ENCODE data around the gene UNC5B. TPM values are rescaled to one million over a fixed set of nuclear protein-coding genes. Genes with fewer than 3 reads are reported as not detected.

UNC5B gene
- total and polyA plus RNA-seq, 8 donors = 14.4 to 31.2 (median 21.4) TPM

- Histone ChIP-seq H3K27me3 (no peaks in the 10 kb centered on the region), H3K4me1 (no peaks in the 10 kb centered on the region), H3K4me3 (no peak overlapping the region), H3K36me3 (peaks cover 0 to 24% of the 10 kb centered on the region in 2 donors), H3K9me3 (no peaks in the 10 kb centered on the region), H3K27ac (no peak overlapping the region)
- DNase-seq (no peak), ATAC-seq (no peak)
- intact Hi-C loops (cut with DNase I) = no loop called here
- TF ChIP-seq CTCF (IDR thresholded peaks at IDR 0.05) = no peak
These were observed 89.1 kb downstream of the UNC5B start for GRCh38 chr10:71301371-71301916.

- intact Hi-C loops (cut with DNase I) = no loop called here
- no peaks in the 10 kb centered on the region for H3K9me3 ChIP-seq
- TF ChIP-seq CTCF (IDR thresholded peaks at IDR 0.05) = no peak
- no peak overlapping the region for H3K27ac ChIP-seq
- no peak for DNase-seq
- H3K27me3 ChIP-seq = no peaks in the 10 kb centered on the region
- no peak overlapping the region for H3K4me3 ChIP-seq
- H3K4me1 ChIP-seq = no peaks in the 10 kb centered on the region
- ATAC-seq = no peak
- H3K36me3 ChIP-seq = peaks cover 0 to 21% of the 10 kb centered on the region in 2 donors
These were observed 90.1 kb downstream of the UNC5B start for GRCh38 chr10:71302451-71302850.

GRCh38 chr10:71302874-71303568 is 90.7 kb downstream of the UNC5B start:
- H3K9me3 ChIP-seq = no peaks in the 10 kb centered on the region
- intact Hi-C loops (cut with DNase I) = no loop called here
- DNase-seq = peak in 1 of 4 donors; percentile 50
- no peak overlapping the region for H3K27ac ChIP-seq
- H3K36me3 ChIP-seq = peaks cover 0 to 15% of the 10 kb centered on the region in 2 donors
- ATAC-seq = peak; percentile 61
- TF ChIP-seq CTCF (IDR thresholded peaks at IDR 0.05) = peak; percentile 30 to 39
- H3K27me3 ChIP-seq = no peaks in the 10 kb centered on the region
- H3K4me3 ChIP-seq = no peak overlapping the region
- H3K4me1 ChIP-seq = peaks cover 0 to 1% of the 10 kb centered on the region in 2 donors

GRCh38 chr10:71303569-71303907 is 91.2 kb downstream of the UNC5B start:
- intact Hi-C loops (cut with DNase I) = no loop called here
- H3K27me3 ChIP-seq = no peaks in the 10 kb centered on the region
- TF ChIP-seq CTCF (IDR thresholded peaks at IDR 0.05) = no peak
- peaks cover 0 to 4% of the 10 kb centered on the region in 2 donors for H3K4me1 ChIP-seq
- no peaks in the 10 kb centered on the region for H3K9me3 ChIP-seq
- H3K4me3 ChIP-seq = no peak overlapping the region
- DNase-seq = no peak
- no peak overlapping the region for H3K27ac ChIP-seq
- ATAC-seq = no peak
- peaks cover 0 to 11% of the 10 kb centered on the region in 2 donors for H3K36me3 ChIP-seq

- Histone ChIP-seq H3K4me1 (peaks cover 0 to 4% of the 10 kb centered on the region in 2 donors), H3K27me3 (no peaks in the 10 kb centered on the region), H3K4me3 (no peak overlapping the region), H3K9me3 (no peaks in the 10 kb centered on the region), H3K27ac (no peak overlapping the region), H3K36me3 (peaks cover 0 to 8% of the 10 kb centered on the region in 2 donors)
- no peak for ATAC-seq
- no peak for DNase-seq
- intact Hi-C loops (cut with DNase I) = no loop called here
- TF ChIP-seq CTCF (IDR thresholded peaks at IDR 0.05) = no peak
These were observed 92.5 kb downstream of the UNC5B start for GRCh38 chr10:71304914-71305313.
